Activated CD8-positive, alpha-beta T cell treated with anti-CD3 and anti-CD28 coated beads for 36 hours (primary cell): Measurements from ENCODE around the gene MYZAP. TPM values are rescaled to one million over a fixed set of nuclear protein-coding genes. Genes with fewer than 3 reads are reported as not detected.

Source experiments
- ATAC-seq: fragments of 200-7000 bp; cut with Tn5 transposase; one replicate; pipeline ENCODE4 v1.10.0; 2021; ENCODE audit warnings: mild to moderate bottlenecking, moderate library complexity
- CTCF ChIA-PET: fragments of 350-600 bp; sonication (Branson Sonifier 250); formaldehyde crosslinking; loops from one replicate; lab custom pipeline; 2021; ENCODE audit warnings: antibody characterized with exemption; lab: Charles Lee
- POLR2A ChIA-PET: fragments of 350-600 bp; sonication (Branson Sonifier 250); formaldehyde crosslinking; loops from one replicate; lab custom pipeline; 2021; ENCODE audit warnings: antibody characterized with exemption; lab: Charles Lee
- DNase-seq: peaks from one replicate; pipeline ENCODE4 v3.0.0-alpha.2; 2020
- H3K27ac Mint-ChIP-seq: one replicate; pipeline ENCODE4 v1.8.0; 2021; ENCODE audit warnings: mild to moderate bottlenecking, mixed read lengths
- H3K27me3 Mint-ChIP-seq: one replicate; pipeline ENCODE4 v1.8.0; 2021; ENCODE audit warnings: mixed read lengths
- H3K36me3 Mint-ChIP-seq: one replicate; pipeline ENCODE4 v1.8.0; 2021; ENCODE audit warnings: low read depth, mixed read lengths
- H3K4me1 Mint-ChIP-seq: one replicate; pipeline ENCODE4 v1.8.0; 2021; ENCODE audit warnings: low read depth, mixed read lengths
- H3K4me3 Mint-ChIP-seq: one replicate; pipeline ENCODE4 v1.8.0; 2021; ENCODE audit warnings: mild to moderate bottlenecking, moderate library complexity, mixed read lengths
- H3K9me3 Mint-ChIP-seq: one replicate; pipeline ENCODE4 v1.8.0; 2021; ENCODE audit warnings: mixed read lengths
- intact Hi-C: fragments of 100-400 bp; cut with micrococcal nuclease; formaldehyde crosslinking; loops from one replicate; pipeline ENCODE4 v1.10.0; 2022
- total RNA-seq, 2 experiments: library from RNA; stranded (reverse); gene quantifications; one replicate each; pipeline ENCODE4 v1.2.3, GENCODE V29; 2021
- TF ChIP-seq, protein P1 (sequence below): fragments of 200-600 bp; IDR thresholded peaks from one replicate; pipeline ENCODE4 v1.8.0; 2022; ENCODE audit warnings: antibody characterized with exemption, mild to moderate bottlenecking

MYZAP gene
- total RNA-seq, 2 experiments from 2014 or later, result not detected

DNA sequence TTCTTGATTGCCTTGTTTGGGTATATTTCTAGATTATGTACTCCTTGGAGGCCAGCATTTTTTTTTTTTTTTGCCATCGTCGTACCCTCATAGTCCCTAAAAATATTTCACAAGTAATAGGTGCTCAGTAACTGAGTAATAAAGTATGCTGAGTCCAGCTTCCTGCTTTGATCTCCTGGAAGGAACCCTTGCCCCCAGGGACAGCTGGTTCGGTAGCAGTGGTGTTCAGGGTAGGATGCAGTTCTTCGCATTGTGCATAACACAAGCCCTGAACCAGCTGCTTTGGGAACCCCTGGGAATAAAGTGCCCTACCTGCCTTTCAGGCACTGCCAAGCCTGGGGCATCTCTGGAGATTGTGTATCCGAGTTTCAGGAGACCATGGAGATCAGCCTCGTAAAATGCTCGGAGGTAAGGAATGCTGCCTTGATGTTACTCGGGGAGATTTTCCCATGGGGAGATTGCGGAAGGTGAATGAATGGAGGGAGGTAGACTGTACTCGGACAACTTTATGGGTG, 7.6 kb downstream of the MYZAP start:
- Mint-ChIP-seq H3K27me3 (peaks cover 2% of the 10 kb centered on the region), H3K4me1 (no peaks in the 10 kb centered on the region), H3K27ac (no peak overlapping the region), H3K9me3 (no peaks in the 10 kb centered on the region), H3K36me3 (no peaks in the 10 kb centered on the region), H3K4me3 (no peak overlapping the region)
- TF ChIP-seq, protein P1, sequence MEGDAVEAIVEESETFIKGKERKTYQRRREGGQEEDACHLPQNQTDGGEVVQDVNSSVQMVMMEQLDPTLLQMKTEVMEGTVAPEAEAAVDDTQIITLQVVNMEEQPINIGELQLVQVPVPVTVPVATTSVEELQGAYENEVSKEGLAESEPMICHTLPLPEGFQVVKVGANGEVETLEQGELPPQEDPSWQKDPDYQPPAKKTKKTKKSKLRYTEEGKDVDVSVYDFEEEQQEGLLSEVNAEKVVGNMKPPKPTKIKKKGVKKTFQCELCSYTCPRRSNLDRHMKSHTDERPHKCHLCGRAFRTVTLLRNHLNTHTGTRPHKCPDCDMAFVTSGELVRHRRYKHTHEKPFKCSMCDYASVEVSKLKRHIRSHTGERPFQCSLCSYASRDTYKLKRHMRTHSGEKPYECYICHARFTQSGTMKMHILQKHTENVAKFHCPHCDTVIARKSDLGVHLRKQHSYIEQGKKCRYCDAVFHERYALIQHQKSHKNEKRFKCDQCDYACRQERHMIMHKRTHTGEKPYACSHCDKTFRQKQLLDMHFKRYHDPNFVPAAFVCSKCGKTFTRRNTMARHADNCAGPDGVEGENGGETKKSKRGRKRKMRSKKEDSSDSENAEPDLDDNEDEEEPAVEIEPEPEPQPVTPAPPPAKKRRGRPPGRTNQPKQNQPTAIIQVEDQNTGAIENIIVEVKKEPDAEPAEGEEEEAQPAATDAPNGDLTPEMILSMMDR, result no peak
- ATAC-seq (no peak), DNase-seq (no peak)
- intact Hi-C loops, result no loop called here
- POLR2A ChIA-PET, result no interaction called here
- CTCF ChIA-PET, result interaction anchor here (0.5 kb wide), 1 partner anchor 1106 kb away, joined by 3 read pairs; no protein-coding TSS in a partner anchor

DNA sequence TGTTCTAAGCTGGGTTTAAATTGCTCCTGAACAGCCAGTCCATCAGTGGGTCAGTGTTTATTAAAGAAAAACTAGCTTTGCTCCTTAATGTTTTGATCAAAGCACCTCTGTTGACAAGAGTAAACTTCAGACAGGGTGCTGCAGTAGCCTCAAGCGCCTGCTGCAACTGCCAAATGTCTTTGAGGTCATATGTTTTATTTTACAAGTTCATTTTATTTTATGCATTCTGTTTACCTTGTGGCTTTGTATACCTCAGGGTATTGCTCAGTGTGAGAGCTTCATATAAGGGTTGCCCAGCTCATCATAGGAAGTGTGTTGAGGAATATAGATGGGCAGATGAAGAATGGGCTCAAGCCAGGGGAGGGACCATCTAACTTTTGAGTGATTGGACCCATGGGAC, 8.5 kb downstream of the MYZAP start:
- peaks cover 1% of the 10 kb centered on the region for H3K27me3 Mint-ChIP-seq
- no peaks in the 10 kb centered on the region for H3K4me1 Mint-ChIP-seq
- H3K9me3 Mint-ChIP-seq, result no peaks in the 10 kb centered on the region
- no peak overlapping the region for H3K27ac Mint-ChIP-seq
- TF ChIP-seq, protein P1, result no peak
- intact Hi-C loops, result no loop called here
- ATAC-seq, result no peak
- CTCF ChIA-PET, result no interaction called here
- no peaks in the 10 kb centered on the region for H3K36me3 Mint-ChIP-seq
- H3K4me3 Mint-ChIP-seq, result no peak overlapping the region
- POLR2A ChIA-PET, result no interaction called here
- no peak for DNase-seq

DNA sequence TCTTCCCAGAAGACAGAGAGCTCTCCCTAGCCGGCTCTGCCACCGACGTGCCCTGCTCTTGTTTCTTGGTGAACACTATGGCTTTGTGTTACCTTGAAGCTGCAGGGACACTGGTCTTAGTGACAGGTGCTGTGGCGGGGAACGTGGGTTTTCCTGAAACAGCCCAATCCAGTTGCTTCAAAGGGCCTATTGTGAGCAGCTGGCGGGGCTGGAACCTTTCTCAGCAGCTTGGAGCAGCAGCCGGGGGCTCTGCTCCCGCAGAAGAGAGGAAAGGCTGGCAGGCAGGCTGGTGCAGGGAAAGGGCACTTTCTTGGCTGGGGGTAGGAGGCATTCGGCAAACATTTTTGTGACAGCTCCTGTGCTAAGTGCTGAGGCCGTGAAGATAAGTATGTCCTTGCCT, 12.8 kb downstream of the MYZAP start:
- peaks cover 3% of the 10 kb centered on the region for H3K27me3 Mint-ChIP-seq
- H3K4me3 Mint-ChIP-seq, result no peak overlapping the region
- TF ChIP-seq, protein P1, result no peak
- DNase-seq (no peak), ATAC-seq (no peak)
- intact Hi-C loops, result no loop called here
- H3K27ac Mint-ChIP-seq, result no peak overlapping the region
- H3K36me3 Mint-ChIP-seq, result no peaks in the 10 kb centered on the region
- H3K4me1 Mint-ChIP-seq, result no peaks in the 10 kb centered on the region
- ChIA-PET POLR2A (no interaction called here), CTCF (no interaction called here)
- H3K9me3 Mint-ChIP-seq, result no peaks in the 10 kb centered on the region

DNA sequence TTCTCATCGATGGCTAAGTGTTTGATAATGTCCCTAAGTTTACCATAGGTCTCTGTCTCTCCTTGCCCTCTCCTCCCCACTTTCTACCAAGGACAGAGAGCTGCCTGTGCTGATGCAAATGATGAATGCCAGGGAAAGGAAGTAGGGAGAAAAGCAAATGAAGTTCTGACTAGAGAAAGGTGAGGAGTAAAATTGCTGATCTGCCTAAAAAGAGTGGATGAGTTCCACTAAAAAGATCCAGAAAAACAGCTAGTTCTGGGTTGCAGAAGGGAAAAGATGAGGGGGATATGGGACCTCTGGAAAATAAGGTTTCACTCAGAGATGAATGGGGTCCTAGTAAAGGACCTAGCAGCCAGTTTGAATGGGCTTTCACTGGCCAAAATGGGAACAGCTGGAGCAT, 13.8 kb downstream of the MYZAP start:
- Mint-ChIP-seq H3K27ac (no peak overlapping the region), H3K27me3 (peaks cover 3% of the 10 kb centered on the region), H3K4me3 (no peak overlapping the region), H3K36me3 (no peaks in the 10 kb centered on the region), H3K4me1 (no peaks in the 10 kb centered on the region), H3K9me3 (no peaks in the 10 kb centered on the region)
- POLR2A ChIA-PET, result interaction anchor here (0.6 kb wide), 1 partner anchor 8 kb away, joined by 5 read pairs; no protein-coding TSS in a partner anchor
- ATAC-seq, result no peak
- DNase-seq, result no peak
- intact Hi-C loops, result no loop called here
- TF ChIP-seq, protein P1, result no peak
- CTCF ChIA-PET, result no interaction called here

DNA sequence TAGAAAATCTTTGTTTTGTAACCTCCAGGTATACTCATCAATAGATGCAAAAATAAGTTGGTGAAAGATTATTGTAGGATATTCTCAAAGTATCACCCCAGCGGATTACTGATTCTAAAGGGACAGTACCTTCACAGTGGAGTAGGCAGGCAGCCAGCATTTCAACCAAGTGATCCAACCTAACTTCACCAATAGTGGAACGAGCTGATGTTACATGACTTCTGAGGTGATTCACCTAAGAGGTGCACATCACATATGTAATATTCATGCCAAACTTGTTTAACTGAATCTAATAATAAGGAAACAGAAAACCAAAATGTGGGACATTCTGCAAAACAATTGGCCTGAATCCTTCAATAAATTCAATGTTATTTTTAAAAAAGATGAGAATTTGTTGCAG, 14.3 kb downstream of the MYZAP start:
- H3K4me3 Mint-ChIP-seq, result no peak overlapping the region
- H3K9me3 Mint-ChIP-seq, result no peaks in the 10 kb centered on the region
- no peak for DNase-seq
- CTCF ChIA-PET, result no interaction called here
- no peaks in the 10 kb centered on the region for H3K36me3 Mint-ChIP-seq
- no peak for ATAC-seq
- POLR2A ChIA-PET, result no interaction called here
- no peaks in the 10 kb centered on the region for H3K4me1 Mint-ChIP-seq
- TF ChIP-seq, protein P1, result no peak
- intact Hi-C loops, result no loop called here
- no peak overlapping the region for H3K27ac Mint-ChIP-seq
- H3K27me3 Mint-ChIP-seq, result peaks cover 3% of the 10 kb centered on the region
